SU-DHL-6 (cell line): ENCODE measurements around the gene ZNF774.

ENCODE experiments used
- H2AFZ ChIP-seq: fragments of 200-600 bp; sonication (generic); 2 replicates; pipeline ENCODE4 v1.6.1; 2014; ENCODE audit warnings: low read depth, mild to moderate bottlenecking, moderate library complexity, mixed read lengths, antibody characterized with exemption, low read length; ENCODE audit not compliant: severe bottlenecking
- H3F3A ChIP-seq: fragments of 200-600 bp; shearing (Covaris generic); 2 replicates; pipeline ENCODE4 v1.6.0; 2016; ENCODE audit warnings: antibody characterized with exemption, mild to moderate bottlenecking; ENCODE audit not compliant: insufficient read depth
- H3K27ac ChIP-seq: fragments of 200-600 bp; sonication (generic); 2 replicates; pipeline ENCODE4 v1.5.1; 2016; ENCODE audit warnings: low read depth, mild to moderate bottlenecking, low read length, moderate library complexity, mixed read lengths
- H3K27me3 ChIP-seq: fragments of 200-600 bp; sonication (generic), shearing (Covaris generic); 2 replicates; pipeline ENCODE4 v1.6.0; 2014; ENCODE audit warnings: mild to moderate bottlenecking, low read length
- H3K36me3 ChIP-seq: fragments of 200-600 bp; sonication (generic); 2 replicates; pipeline ENCODE4 v1.6.1; 2014; ENCODE audit warnings: mild to moderate bottlenecking, low read length, mixed read lengths
- H3K4me2 ChIP-seq: fragments of 300-600, 200-600 bp; shearing (Covaris generic), sonication (generic); 2 replicates; pipeline ENCODE4 v1.6.0; 2014; ENCODE audit warnings: low read length, low read depth, mild to moderate bottlenecking; ENCODE audit not compliant: poor library complexity, severe bottlenecking
- H3K4me3 ChIP-seq: fragments of 200-600 bp; sonication (generic); 2 replicates; pipeline ENCODE4 v1.5.1; 2014; ENCODE audit warnings: antibody characterized with exemption, low read length, mild to moderate bottlenecking, mixed read lengths; ENCODE audit not compliant: insufficient read depth, poor library complexity, severe bottlenecking
- H3K79me2 ChIP-seq: fragments of 200-600 bp; sonication (generic); 2 replicates; pipeline ENCODE4 v1.6.1; 2014; ENCODE audit warnings: mild to moderate bottlenecking, low read length, moderate library complexity; ENCODE audit not compliant: insufficient read depth
- H3K9ac ChIP-seq: fragments of 200-600 bp; sonication (generic); 2 replicates; pipeline ENCODE4 v1.7.0; 2014; ENCODE audit warnings: mild to moderate bottlenecking, low read length
- H3K9me2 ChIP-seq: fragments of 200-600 bp; sonication (generic); replicated peaks from 2 replicates; pipeline ENCODE4 v1.6.1; 2014; ENCODE audit warnings: low read length; ENCODE audit not compliant: insufficient read depth
- H3K9me3 ChIP-seq: fragments of 200-600 bp; sonication (generic); 2 replicates; pipeline ENCODE4 v1.6.1; 2014; ENCODE audit warnings: low read length, mixed read lengths; ENCODE audit not compliant: insufficient read depth
- H4K20me1 ChIP-seq: fragments of 200-600 bp; sonication (generic); 2 replicates; pipeline ENCODE4 v1.6.1; 2014; ENCODE audit warnings: low read depth, mild to moderate bottlenecking, antibody characterized with exemption, low read length, moderate library complexity, mixed read lengths
- EZH2phosphoT487 ChIP-seq: fragments of 200-600 bp; sonication (generic), shearing (Covaris generic); conservative IDR thresholded peaks from 2 replicates; pipeline ENCODE4 v1.6.1; 2018; ENCODE audit warnings: mild to moderate bottlenecking, antibody characterized with exemption, low read length, moderate library complexity, mixed read lengths
- TF ChIP-seq, protein P1 (sequence below): fragments of 200-600 bp; sonication (generic); IDR thresholded peaks from one replicate; pipeline ENCODE4 v1.5.1; 2017; ENCODE audit warnings: antibody characterized with exemption, mild to moderate bottlenecking, low read length, moderate library complexity; ENCODE audit not compliant: insufficient read depth, poor library complexity, severe bottlenecking

Gene ZNF774

DNA sequence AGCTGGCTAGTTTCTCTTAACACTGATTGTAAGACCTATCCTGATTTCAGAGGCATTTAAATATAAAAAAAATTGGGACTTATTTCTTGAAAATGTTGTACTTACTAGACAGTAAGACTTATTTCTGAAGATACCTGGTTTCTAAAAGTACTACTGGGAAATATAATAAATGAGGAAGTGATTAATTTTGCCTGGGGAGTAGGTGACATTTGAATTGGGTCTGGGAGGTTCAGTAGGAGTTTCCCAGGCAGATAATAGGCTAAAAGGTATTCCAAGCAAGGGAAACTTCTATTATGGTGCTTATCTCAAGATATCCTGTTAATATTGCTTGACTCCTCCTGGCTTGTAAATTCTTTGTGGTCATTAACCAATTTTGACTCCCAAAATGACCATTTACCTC is 29.4 kb downstream of the ZNF774 start:
- Histone ChIP-seq H3K27me3 (no peaks in the 10 kb centered on the region), H3K79me2 (no peaks in the 10 kb centered on the region), H3K9ac (no peak overlapping the region), H3F3A (no peaks in the 10 kb centered on the region), H3K4me2 (no peak overlapping the region), H2AFZ (no peak overlapping the region), H3K4me3 (no peak overlapping the region), H3K9me3 (peaks cover 14% of the 10 kb centered on the region; the same call in 1 of the 2 replicates), H3K27ac (no peak overlapping the region), H3K36me3 (no peaks in the 10 kb centered on the region; the same call in 1 of the 2 replicates), H4K20me1 (no peaks in the 10 kb centered on the region), H3K9me2 (no peaks in the 10 kb centered on the region)
- TF ChIP-seq, protein P1, sequence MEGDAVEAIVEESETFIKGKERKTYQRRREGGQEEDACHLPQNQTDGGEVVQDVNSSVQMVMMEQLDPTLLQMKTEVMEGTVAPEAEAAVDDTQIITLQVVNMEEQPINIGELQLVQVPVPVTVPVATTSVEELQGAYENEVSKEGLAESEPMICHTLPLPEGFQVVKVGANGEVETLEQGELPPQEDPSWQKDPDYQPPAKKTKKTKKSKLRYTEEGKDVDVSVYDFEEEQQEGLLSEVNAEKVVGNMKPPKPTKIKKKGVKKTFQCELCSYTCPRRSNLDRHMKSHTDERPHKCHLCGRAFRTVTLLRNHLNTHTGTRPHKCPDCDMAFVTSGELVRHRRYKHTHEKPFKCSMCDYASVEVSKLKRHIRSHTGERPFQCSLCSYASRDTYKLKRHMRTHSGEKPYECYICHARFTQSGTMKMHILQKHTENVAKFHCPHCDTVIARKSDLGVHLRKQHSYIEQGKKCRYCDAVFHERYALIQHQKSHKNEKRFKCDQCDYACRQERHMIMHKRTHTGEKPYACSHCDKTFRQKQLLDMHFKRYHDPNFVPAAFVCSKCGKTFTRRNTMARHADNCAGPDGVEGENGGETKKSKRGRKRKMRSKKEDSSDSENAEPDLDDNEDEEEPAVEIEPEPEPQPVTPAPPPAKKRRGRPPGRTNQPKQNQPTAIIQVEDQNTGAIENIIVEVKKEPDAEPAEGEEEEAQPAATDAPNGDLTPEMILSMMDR = no peak
- TF ChIP-seq EZH2phosphoT487 = no peak

DNA sequence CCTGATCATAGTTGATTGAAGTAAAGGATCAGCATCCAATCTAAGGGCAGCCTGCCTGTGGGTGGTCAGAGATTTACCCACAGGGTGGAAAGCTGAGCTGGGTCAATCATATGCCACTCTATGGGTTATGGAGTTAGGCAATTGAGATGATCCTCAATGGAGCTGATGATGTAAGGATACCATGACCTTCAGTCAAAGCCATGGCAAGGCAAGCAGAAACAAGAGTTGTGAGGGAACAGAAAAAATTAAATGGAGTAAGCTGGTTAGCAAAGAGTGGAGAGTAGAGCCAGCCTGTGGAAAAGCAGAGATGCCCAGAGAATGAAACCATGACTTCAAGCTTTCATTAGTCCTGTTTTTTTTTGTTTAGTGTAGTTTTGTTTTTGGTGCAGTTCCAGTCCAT is 30.2 kb downstream of the ZNF774 start:
- no peaks in the 10 kb centered on the region for H3K27me3 ChIP-seq
- no peaks in the 10 kb centered on the region for H3F3A ChIP-seq
- H3K36me3 ChIP-seq = no peaks in the 10 kb centered on the region; the same call in 1 of the 2 replicates
- H3K79me2 ChIP-seq = no peaks in the 10 kb centered on the region
- no peak for TF ChIP-seq EZH2phosphoT487
- TF ChIP-seq, protein P1 = no peak
- H3K4me3 ChIP-seq = no peak overlapping the region
- H2AFZ ChIP-seq = no peak overlapping the region
- H4K20me1 ChIP-seq = no peaks in the 10 kb centered on the region
- no peak overlapping the region for H3K9ac ChIP-seq
- H3K4me2 ChIP-seq = no peak overlapping the region
- no peak overlapping the region for H3K27ac ChIP-seq
- H3K9me2 ChIP-seq = no peaks in the 10 kb centered on the region
- peaks cover 14% of the 10 kb centered on the region; the same call in 1 of the 2 replicates for H3K9me3 ChIP-seq

DNA sequence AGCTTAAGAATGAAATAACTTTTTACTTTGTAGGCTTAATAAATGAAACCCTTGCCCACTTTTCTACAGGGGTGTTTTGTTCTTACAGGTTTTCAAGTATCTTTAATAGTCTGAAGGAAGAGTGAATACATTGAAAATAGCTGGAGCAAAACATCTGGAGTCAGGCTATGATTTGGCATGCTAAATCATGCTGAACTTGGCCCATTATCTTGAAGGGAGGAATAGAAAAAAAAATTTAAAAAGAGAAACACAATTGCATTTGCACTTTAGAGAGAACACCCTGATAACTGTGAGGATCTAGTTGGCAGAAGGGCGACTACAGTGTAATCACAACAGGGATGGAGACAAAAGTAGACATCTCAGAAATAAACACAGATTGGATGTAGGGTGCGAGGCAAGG is 34.1 kb downstream of the ZNF774 start:
- Histone ChIP-seq H3K4me2 (no peak overlapping the region), H3F3A (no peaks in the 10 kb centered on the region), H3K9ac (no peak overlapping the region), H3K36me3 (no peaks in the 10 kb centered on the region; the same call in 1 of the 2 replicates), H3K9me2 (no peaks in the 10 kb centered on the region), H4K20me1 (no peaks in the 10 kb centered on the region), H3K27ac (no peak overlapping the region), H3K27me3 (no peaks in the 10 kb centered on the region), H3K79me2 (peaks cover 25% of the 10 kb centered on the region), H2AFZ (no peak overlapping the region), H3K9me3 (no peaks in the 10 kb centered on the region), H3K4me3 (no peak overlapping the region)
- TF ChIP-seq EZH2phosphoT487 = no peak
- TF ChIP-seq, protein P1 = no peak
